ENCODE results near the gene PERP.

DNA sequence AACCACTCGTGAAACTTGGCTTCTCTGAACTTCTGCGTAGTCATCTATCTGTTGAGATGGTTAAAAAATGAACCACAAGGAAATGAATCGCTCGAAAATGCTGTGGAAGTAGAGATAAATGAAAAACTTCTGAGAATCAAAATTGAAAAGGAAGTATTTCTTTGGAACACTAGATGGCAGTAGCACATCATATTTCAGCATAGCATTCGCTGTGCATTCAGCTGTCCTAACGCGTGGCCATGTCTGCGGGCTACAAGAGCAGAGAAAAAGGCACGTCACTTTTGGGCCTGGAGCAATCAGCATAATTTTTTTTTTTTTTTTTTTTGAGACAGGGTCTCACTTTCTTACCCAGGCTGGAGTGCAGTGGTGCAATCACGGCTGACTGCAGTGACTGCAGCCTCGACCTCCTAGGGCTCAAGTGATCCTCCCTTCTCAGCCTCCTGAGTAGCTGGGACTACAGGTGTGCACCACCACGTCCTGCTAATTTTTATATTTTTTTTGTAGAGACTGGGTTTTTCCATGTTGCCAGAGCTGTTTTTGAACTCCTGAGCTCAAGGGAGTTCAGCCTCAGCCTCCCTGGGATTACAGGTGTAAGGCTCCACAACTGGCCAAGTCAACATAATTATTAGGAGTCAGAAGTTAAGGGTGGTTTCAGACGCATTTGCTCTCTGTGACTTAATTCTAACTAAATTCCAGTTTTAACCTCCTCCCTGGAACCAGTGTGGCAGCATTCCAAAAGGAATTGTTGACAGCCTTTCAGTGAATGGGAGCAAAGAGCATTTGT lies 8.8 kb upstream of the PERP start:
- no peak for TF ChIP-seq CHD2 (IDR thresholded peaks at IDR 0.05; ENCODE audit: low read length, partially characterized antibody)
- TF ChIP-seq, protein P1, sequence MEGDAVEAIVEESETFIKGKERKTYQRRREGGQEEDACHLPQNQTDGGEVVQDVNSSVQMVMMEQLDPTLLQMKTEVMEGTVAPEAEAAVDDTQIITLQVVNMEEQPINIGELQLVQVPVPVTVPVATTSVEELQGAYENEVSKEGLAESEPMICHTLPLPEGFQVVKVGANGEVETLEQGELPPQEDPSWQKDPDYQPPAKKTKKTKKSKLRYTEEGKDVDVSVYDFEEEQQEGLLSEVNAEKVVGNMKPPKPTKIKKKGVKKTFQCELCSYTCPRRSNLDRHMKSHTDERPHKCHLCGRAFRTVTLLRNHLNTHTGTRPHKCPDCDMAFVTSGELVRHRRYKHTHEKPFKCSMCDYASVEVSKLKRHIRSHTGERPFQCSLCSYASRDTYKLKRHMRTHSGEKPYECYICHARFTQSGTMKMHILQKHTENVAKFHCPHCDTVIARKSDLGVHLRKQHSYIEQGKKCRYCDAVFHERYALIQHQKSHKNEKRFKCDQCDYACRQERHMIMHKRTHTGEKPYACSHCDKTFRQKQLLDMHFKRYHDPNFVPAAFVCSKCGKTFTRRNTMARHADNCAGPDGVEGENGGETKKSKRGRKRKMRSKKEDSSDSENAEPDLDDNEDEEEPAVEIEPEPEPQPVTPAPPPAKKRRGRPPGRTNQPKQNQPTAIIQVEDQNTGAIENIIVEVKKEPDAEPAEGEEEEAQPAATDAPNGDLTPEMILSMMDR (IDR thresholded peaks at IDR 0.05): peak; percentile 77
- TF ChIP-seq, protein P2, sequence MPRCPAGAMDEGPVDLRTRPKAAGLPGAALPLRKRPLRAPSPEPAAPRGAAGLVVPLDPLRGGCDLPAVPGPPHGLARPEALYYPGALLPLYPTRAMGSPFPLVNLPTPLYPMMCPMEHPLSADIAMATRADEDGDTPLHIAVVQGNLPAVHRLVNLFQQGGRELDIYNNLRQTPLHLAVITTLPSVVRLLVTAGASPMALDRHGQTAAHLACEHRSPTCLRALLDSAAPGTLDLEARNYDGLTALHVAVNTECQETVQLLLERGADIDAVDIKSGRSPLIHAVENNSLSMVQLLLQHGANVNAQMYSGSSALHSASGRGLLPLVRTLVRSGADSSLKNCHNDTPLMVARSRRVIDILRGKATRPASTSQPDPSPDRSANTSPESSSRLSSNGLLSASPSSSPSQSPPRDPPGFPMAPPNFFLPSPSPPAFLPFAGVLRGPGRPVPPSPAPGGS (IDR thresholded peaks at IDR 0.05): no peak
- no peak for TF ChIP-seq POLR2A (IDR thresholded peaks at IDR 0.05; ENCODE audit: low read length)
- TF ChIP-seq TFCP2L1 (CRISPR knock-in tag; IDR thresholded peaks at IDR 0.05): no peak
- TF ChIP-seq RAD21 (conservative IDR thresholded peaks at IDR 0.05 in 1 of 2, IDR thresholded peaks at IDR 0.05 in 1 of 2): peak; percentile 84 to 87
- no peak for TF ChIP-seq ZSCAN20 (CRISPR knock-in tag; IDR thresholded peaks at IDR 0.05)
- TF ChIP-seq, protein P3, sequence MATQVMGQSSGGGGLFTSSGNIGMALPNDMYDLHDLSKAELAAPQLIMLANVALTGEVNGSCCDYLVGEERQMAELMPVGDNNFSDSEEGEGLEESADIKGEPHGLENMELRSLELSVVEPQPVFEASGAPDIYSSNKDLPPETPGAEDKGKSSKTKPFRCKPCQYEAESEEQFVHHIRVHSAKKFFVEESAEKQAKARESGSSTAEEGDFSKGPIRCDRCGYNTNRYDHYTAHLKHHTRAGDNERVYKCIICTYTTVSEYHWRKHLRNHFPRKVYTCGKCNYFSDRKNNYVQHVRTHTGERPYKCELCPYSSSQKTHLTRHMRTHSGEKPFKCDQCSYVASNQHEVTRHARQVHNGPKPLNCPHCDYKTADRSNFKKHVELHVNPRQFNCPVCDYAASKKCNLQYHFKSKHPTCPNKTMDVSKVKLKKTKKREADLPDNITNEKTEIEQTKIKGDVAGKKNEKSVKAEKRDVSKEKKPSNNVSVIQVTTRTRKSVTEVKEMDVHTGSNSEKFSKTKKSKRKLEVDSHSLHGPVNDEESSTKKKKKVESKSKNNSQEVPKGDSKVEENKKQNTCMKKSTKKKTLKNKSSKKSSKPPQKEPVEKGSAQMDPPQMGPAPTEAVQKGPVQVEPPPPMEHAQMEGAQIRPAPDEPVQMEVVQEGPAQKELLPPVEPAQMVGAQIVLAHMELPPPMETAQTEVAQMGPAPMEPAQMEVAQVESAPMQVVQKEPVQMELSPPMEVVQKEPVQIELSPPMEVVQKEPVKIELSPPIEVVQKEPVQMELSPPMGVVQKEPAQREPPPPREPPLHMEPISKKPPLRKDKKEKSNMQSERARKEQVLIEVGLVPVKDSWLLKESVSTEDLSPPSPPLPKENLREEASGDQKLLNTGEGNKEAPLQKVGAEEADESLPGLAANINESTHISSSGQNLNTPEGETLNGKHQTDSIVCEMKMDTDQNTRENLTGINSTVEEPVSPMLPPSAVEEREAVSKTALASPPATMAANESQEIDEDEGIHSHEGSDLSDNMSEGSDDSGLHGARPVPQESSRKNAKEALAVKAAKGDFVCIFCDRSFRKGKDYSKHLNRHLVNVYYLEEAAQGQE (IDR thresholded peaks at IDR 0.05): no peak

Measured in A549 (cell line).